ENCODE results near the gene EDN3.

Gene EDN3

GRCh38 chr20:59307270-59307669 is 6.9 kb downstream of the EDN3 start:
- in situ Hi-C loops (cut with HindIII; ENCODE audit: low sequenced_read_pairs), result no loop called here

- in situ Hi-C loops (cut with HindIII; ENCODE audit: low sequenced_read_pairs), result no loop called here
Observed at GRCh38 chr20:59308493-59309201, 8.2 kb downstream of the EDN3 start.

- in situ Hi-C loops (cut with HindIII; ENCODE audit: low sequenced_read_pairs), result no loop called here
Observed at GRCh38 chr20:59309218-59309617, 8.8 kb downstream of the EDN3 start.

- in situ Hi-C loops (cut with HindIII; ENCODE audit: low sequenced_read_pairs), result no loop called here
Observed at GRCh38 chr20:59314997-59315396, 14.6 kb downstream of the EDN3 start.

GRCh38 chr20:59316911-59317731 is 16.7 kb downstream of the EDN3 start:
- in situ Hi-C loops (cut with HindIII; ENCODE audit: low sequenced_read_pairs), result no loop called here

- in situ Hi-C loops (cut with HindIII; ENCODE audit: low sequenced_read_pairs), result no loop called here
Observed at GRCh38 chr20:59318201-59318790, 17.9 kb downstream of the EDN3 start.

- in situ Hi-C loops (cut with HindIII; ENCODE audit: low sequenced_read_pairs), result no loop called here
Observed at GRCh38 chr20:59318803-59319202, 18.4 kb downstream of the EDN3 start.

- in situ Hi-C loops (cut with HindIII; ENCODE audit: low sequenced_read_pairs), result no loop called here
Observed at GRCh38 chr20:59320426-59320825, 20.0 kb downstream of the EDN3 start.

- in situ Hi-C loops (cut with HindIII; ENCODE audit: low sequenced_read_pairs), result no loop called here
Observed at GRCh38 chr20:59320854-59321647, 20.6 kb downstream of the EDN3 start.

- in situ Hi-C loops (cut with HindIII; ENCODE audit: low sequenced_read_pairs), result no loop called here
Observed at GRCh38 chr20:59322081-59322480, 21.7 kb downstream of the EDN3 start.

GRCh38 chr20:59322585-59323454 is 22.4 kb downstream of the EDN3 start:
- in situ Hi-C loops (cut with HindIII; ENCODE audit: low sequenced_read_pairs), result no loop called here

- in situ Hi-C loops (cut with HindIII; ENCODE audit: low sequenced_read_pairs), result no loop called here
Observed at GRCh38 chr20:59323731-59324130, 23.3 kb downstream of the EDN3 start.

GRCh38 chr20:59324521-59325141 is 24.2 kb downstream of the EDN3 start:
- in situ Hi-C loops (cut with HindIII; ENCODE audit: low sequenced_read_pairs), result no loop called here

- in situ Hi-C loops (cut with HindIII; ENCODE audit: low sequenced_read_pairs), result no loop called here
Observed at GRCh38 chr20:59325142-59325523, 24.7 kb downstream of the EDN3 start.

GRCh38 chr20:59326188-59326587 is 25.8 kb downstream of the EDN3 start:
- in situ Hi-C loops (cut with HindIII; ENCODE audit: low sequenced_read_pairs), result no loop called here

- in situ Hi-C loops (cut with HindIII; ENCODE audit: low sequenced_read_pairs), result no loop called here
Observed at GRCh38 chr20:59328071-59328470, 27.7 kb downstream of the EDN3 start.

- in situ Hi-C loops (cut with HindIII; ENCODE audit: low sequenced_read_pairs), result no loop called here
Observed at GRCh38 chr20:59331721-59332329, 31.4 kb downstream of the EDN3 start.

- in situ Hi-C loops (cut with HindIII; ENCODE audit: low sequenced_read_pairs), result no loop called here
Observed at GRCh38 chr20:59333260-59333845, 32.9 kb downstream of the EDN3 start.

GRCh38 chr20:59333951-59334350 is 33.5 kb downstream of the EDN3 start:
- in situ Hi-C loops (cut with HindIII; ENCODE audit: low sequenced_read_pairs), result no loop called here

Data from DLD1 (cell line).